Measurements from ENCODE around the gene AKAP13.

Gene AKAP13

DNA sequence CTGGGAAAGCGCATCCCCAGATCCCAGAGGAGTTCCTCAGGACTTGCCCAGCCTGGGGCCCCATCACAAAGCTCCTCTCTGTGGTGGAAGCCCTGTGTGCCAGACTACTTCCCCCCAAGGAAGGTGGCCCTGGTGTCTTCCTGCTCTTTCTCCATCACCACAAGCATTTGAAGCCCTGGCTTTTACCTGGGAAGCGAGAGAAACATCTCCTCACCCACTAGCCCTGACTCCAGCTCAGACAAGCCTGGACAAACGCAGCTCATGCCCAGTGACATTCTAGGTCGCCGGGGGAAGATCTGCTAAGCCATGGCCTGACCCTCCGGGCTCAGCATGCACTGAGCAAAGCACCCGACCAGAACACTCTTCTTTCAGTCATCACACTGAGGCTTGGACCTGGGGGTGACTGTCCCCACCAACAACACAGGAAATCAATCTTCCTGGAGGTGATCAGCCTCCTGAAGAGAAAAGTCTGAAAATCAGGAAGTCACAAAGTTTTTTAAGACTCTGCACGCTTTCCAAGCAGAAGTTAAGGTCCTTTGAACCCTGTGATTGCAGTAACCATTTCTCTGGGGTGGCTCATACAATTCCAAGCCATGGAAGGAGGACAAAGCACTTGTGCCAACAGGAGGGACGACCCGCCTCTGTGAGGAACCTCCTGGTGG, 373.5 kb downstream of the AKAP13 start:
- peaks cover 35% of the 10 kb centered on the region for H3K4me1 ChIP-seq (ENCODE audit: control insufficient read depth, insufficient read depth, low read length)
- H3K27ac ChIP-seq (ENCODE audit: low read depth, low read length): no peak overlapping the region
- no peaks in the 10 kb centered on the region for H3K9me3 ChIP-seq (ENCODE audit: control insufficient read depth, insufficient read depth, low read length)
- peaks cover 23% of the 10 kb centered on the region; the same call in 1 of the 2 replicates for H3K36me3 ChIP-seq (ENCODE audit: control insufficient read depth, insufficient read depth, low read length)
- H3K4me3 ChIP-seq (ENCODE audit: low read depth, low read length): no peak overlapping the region
- H3K9ac ChIP-seq (ENCODE audit: low read depth, low read length): no peak overlapping the region
- no peaks in the 10 kb centered on the region for H3K27me3 ChIP-seq (ENCODE audit: control insufficient read depth, insufficient read depth, low read length)

DNA sequence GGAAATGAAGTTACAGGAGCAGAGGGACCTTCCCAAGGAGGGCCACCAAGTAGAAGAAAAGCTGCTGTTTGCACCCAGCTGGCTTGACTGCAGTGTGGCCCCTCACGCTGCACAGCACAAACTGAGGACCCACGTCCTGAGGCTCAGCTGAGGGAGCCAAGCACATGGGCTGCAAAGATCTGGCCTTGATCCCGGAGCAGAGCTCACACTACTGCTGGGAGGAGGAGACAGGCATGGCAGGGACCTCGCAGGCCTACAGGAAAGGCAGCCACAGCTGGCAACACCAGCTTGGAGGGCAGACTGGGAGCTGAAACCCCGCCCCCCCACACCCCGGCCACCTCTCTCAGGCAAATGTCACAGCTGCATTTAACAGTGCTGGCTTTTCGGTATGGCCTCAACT, 374.6 kb downstream of the AKAP13 start:
- Histone ChIP-seq H3K9ac (ENCODE audit: low read depth, low read length) (no peak overlapping the region), H3K27me3 (ENCODE audit: control insufficient read depth, insufficient read depth, low read length) (no peaks in the 10 kb centered on the region), H3K4me3 (ENCODE audit: low read depth, low read length) (no peak overlapping the region), H3K9me3 (ENCODE audit: control insufficient read depth, insufficient read depth, low read length) (no peaks in the 10 kb centered on the region), H3K36me3 (ENCODE audit: control insufficient read depth, insufficient read depth, low read length) (peaks cover 29% of the 10 kb centered on the region; the same call in 1 of the 2 replicates), H3K27ac (ENCODE audit: low read depth, low read length) (no peak overlapping the region), H3K4me1 (ENCODE audit: control insufficient read depth, insufficient read depth, low read length) (peaks cover 26% of the 10 kb centered on the region)

DNA sequence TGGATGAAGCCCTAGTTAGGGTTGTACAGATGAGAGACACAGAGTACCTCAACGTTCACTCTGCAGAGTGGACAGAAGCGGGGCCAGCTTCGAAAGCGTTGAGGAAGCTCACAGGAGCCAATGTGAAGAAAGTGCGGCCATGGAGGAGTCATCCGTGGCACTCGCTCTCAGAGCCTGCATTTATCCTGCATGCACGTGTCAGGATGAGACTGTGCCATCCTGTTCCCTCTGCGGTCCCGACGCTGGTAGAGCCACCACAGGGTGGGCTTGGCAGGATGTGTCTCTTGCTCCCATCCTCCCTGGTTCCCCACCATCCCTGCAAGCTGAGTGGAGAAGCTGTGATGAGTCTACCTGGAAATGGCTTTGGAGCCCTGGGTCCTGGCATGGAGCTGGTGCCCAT, 375.1 kb downstream of the AKAP13 start:
- Histone ChIP-seq H3K4me1 (ENCODE audit: control insufficient read depth, insufficient read depth, low read length) (peaks cover 22% of the 10 kb centered on the region), H3K4me3 (ENCODE audit: low read depth, low read length) (no peak overlapping the region), H3K9me3 (ENCODE audit: control insufficient read depth, insufficient read depth, low read length) (no peaks in the 10 kb centered on the region), H3K36me3 (ENCODE audit: control insufficient read depth, insufficient read depth, low read length) (peaks cover 34% of the 10 kb centered on the region; the same call in 1 of the 2 replicates), H3K27me3 (ENCODE audit: control insufficient read depth, insufficient read depth, low read length) (no peaks in the 10 kb centered on the region), H3K9ac (ENCODE audit: low read depth, low read length) (no peak overlapping the region), H3K27ac (ENCODE audit: low read depth, low read length) (no peak overlapping the region)

DNA sequence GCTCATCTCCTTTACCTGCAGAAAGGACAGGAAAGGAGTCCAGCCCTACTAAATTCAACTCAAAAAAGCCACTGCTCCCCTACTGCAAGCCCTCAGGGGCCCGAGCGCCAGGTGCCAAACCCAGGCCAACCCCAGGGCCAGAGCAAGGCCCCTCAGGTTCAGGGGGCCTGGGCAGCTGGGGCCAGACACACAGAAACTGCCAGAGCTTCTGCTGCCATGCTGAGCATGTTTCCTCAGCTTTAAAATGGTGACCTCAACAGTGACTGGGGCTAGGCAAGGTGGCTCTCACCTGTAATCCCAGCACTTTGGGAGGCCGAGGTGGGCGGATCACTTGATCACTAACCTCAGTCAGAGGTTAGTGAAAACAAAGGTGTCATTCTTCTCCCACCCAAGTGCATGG, 375.5 kb downstream of the AKAP13 start:
- Histone ChIP-seq H3K27ac (ENCODE audit: low read depth, low read length) (no peak overlapping the region), H3K4me3 (ENCODE audit: low read depth, low read length) (no peak overlapping the region), H3K4me1 (ENCODE audit: control insufficient read depth, insufficient read depth, low read length) (peaks cover 18% of the 10 kb centered on the region), H3K36me3 (ENCODE audit: control insufficient read depth, insufficient read depth, low read length) (peaks cover 34% of the 10 kb centered on the region; the same call in 1 of the 2 replicates), H3K9ac (ENCODE audit: low read depth, low read length) (no peak overlapping the region), H3K27me3 (ENCODE audit: control insufficient read depth, insufficient read depth, low read length) (no peaks in the 10 kb centered on the region), H3K9me3 (ENCODE audit: control insufficient read depth, insufficient read depth, low read length) (no peaks in the 10 kb centered on the region)

- Histone ChIP-seq H3K4me3 (ENCODE audit: low read depth, low read length) (no peak overlapping the region), H3K9ac (ENCODE audit: low read depth, low read length) (no peak overlapping the region), H3K36me3 (ENCODE audit: control insufficient read depth, insufficient read depth, low read length) (peaks cover 34% of the 10 kb centered on the region; the same call in 1 of the 2 replicates), H3K9me3 (ENCODE audit: control insufficient read depth, insufficient read depth, low read length) (no peaks in the 10 kb centered on the region), H3K4me1 (ENCODE audit: control insufficient read depth, insufficient read depth, low read length) (peaks cover 13% of the 10 kb centered on the region), H3K27me3 (ENCODE audit: control insufficient read depth, insufficient read depth, low read length) (no peaks in the 10 kb centered on the region), H3K27ac (ENCODE audit: low read depth, low read length) (no peak overlapping the region)
These were observed 376.1 kb downstream of the AKAP13 start for GRCh38 chr15:85756411-85757072.

DNA sequence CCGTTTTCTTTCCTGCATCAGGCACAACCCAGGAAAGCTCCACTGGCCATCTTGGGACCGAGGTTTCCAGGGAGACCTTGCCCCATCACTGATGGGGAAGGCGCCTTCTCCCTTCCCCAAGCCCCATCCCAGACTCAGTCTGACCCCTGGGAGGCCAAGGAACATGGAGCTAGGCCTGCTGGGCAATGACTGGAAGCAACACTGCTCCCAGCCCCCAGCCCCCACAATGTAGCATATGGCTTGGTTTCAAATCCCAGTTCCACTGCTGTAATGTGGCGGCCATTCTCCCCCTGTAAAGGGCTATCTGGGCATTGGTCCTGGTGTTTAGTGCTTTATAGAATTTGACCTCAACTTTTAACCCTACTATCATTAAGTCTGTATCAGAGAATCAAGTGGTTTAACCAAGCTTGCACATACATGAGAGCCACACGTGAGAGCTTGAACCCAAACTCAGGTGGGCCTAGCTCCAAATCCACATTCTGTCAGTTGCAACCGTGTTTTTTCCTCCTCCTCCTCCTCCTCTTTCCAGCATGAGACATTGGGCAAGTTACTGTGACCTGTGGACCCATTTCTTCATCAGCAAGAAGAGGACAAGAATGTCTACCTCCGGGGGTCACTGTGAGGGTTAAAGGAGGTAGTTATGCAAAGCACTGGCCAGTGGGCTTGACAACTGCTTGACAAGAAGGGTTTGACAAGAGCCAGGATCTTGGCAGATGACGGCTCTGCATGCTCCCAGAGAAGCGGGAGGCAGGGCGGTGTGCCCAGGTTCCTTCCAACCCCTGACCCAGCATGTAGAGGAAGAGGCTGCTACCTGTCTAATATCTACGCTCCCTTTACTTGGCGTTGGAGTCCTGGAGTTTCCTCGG, 376.9 kb downstream of the AKAP13 start:
- no peak overlapping the region for H3K27ac ChIP-seq (ENCODE audit: low read depth, low read length)
- H3K36me3 ChIP-seq (ENCODE audit: control insufficient read depth, insufficient read depth, low read length): peaks cover 34% of the 10 kb centered on the region; the same call in 1 of the 2 replicates
- H3K9ac ChIP-seq (ENCODE audit: low read depth, low read length): no peak overlapping the region
- H3K4me1 ChIP-seq (ENCODE audit: control insufficient read depth, insufficient read depth, low read length): peaks cover 6% of the 10 kb centered on the region
- no peaks in the 10 kb centered on the region for H3K9me3 ChIP-seq (ENCODE audit: control insufficient read depth, insufficient read depth, low read length)
- no peaks in the 10 kb centered on the region for H3K27me3 ChIP-seq (ENCODE audit: control insufficient read depth, insufficient read depth, low read length)
- H3K4me3 ChIP-seq (ENCODE audit: low read depth, low read length): no peak overlapping the region

GRCh38 chr15:85757939-85758654, 377.7 kb downstream of the AKAP13 start:
- H3K36me3 ChIP-seq (ENCODE audit: control insufficient read depth, insufficient read depth, low read length): peaks cover 37% of the 10 kb centered on the region; the same call in 1 of the 2 replicates
- H3K27ac ChIP-seq (ENCODE audit: low read depth, low read length): no peak overlapping the region
- no peaks in the 10 kb centered on the region for H3K27me3 ChIP-seq (ENCODE audit: control insufficient read depth, insufficient read depth, low read length)
- no peaks in the 10 kb centered on the region for H3K9me3 ChIP-seq (ENCODE audit: control insufficient read depth, insufficient read depth, low read length)
- no peak overlapping the region for H3K9ac ChIP-seq (ENCODE audit: low read depth, low read length)
- no peaks in the 10 kb centered on the region for H3K4me1 ChIP-seq (ENCODE audit: control insufficient read depth, insufficient read depth, low read length)
- H3K4me3 ChIP-seq (ENCODE audit: low read depth, low read length): no peak overlapping the region

DNA sequence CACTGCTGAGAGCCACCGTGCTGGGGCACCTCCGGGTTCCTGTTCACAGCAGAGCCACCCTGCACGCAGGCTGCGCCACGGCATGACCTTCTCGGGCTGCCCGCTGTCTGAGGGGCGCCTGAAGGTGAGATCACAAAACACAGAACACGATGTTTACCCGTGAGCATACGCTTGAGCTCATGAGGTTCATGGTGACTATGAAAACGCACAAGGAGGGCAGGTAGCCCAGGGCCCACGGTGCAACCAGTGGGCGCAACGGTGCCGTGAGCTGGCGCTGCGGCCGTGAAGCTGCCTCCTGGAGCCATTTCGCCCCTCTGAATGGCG, 378.2 kb downstream of the AKAP13 start:
- H3K9me3 ChIP-seq (ENCODE audit: control insufficient read depth, insufficient read depth, low read length): no peaks in the 10 kb centered on the region
- H3K36me3 ChIP-seq (ENCODE audit: control insufficient read depth, insufficient read depth, low read length): peaks cover 39% of the 10 kb centered on the region; the same call in 1 of the 2 replicates
- H3K27ac ChIP-seq (ENCODE audit: low read depth, low read length): no peak overlapping the region
- no peaks in the 10 kb centered on the region for H3K4me1 ChIP-seq (ENCODE audit: control insufficient read depth, insufficient read depth, low read length)
- no peaks in the 10 kb centered on the region for H3K27me3 ChIP-seq (ENCODE audit: control insufficient read depth, insufficient read depth, low read length)
- no peak overlapping the region for H3K9ac ChIP-seq (ENCODE audit: low read depth, low read length)
- H3K4me3 ChIP-seq (ENCODE audit: low read depth, low read length): no peak overlapping the region

- no peaks in the 10 kb centered on the region for H3K4me1 ChIP-seq (ENCODE audit: control insufficient read depth, insufficient read depth, low read length)
- no peak overlapping the region for H3K27ac ChIP-seq (ENCODE audit: low read depth, low read length)
- no peaks in the 10 kb centered on the region for H3K9me3 ChIP-seq (ENCODE audit: control insufficient read depth, insufficient read depth, low read length)
- H3K4me3 ChIP-seq (ENCODE audit: low read depth, low read length): no peak overlapping the region
- H3K27me3 ChIP-seq (ENCODE audit: control insufficient read depth, insufficient read depth, low read length): no peaks in the 10 kb centered on the region
- peaks cover 35% of the 10 kb centered on the region; the same call in 1 of the 2 replicates for H3K36me3 ChIP-seq (ENCODE audit: control insufficient read depth, insufficient read depth, low read length)
- H3K9ac ChIP-seq (ENCODE audit: low read depth, low read length): no peak overlapping the region
These were observed 379.0 kb downstream of the AKAP13 start for GRCh38 chr15:85759376-85759775.

DNA sequence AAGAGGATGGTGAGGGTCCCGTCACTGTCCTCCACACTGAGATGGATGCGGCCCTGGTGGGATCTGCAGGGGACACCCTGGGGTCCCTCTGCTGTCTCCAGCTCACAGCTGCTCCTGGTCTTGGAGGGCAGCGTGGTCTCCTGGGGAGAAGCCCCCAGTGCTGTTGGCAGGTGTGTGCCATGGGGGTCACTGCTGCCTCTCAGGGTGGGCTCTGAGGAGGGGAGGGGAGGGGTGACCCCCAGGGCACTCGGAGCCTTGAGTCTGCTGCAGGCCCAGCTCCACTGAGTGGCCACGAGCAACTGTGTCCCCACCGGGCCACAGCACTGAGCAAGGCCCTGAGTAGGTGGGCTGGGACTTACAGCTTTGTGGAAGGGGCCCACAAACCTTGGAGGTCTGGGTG, 379.6 kb downstream of the AKAP13 start:
- Histone ChIP-seq H3K27me3 (ENCODE audit: control insufficient read depth, insufficient read depth, low read length) (no peaks in the 10 kb centered on the region), H3K36me3 (ENCODE audit: control insufficient read depth, insufficient read depth, low read length) (peaks cover 35% of the 10 kb centered on the region; the same call in 1 of the 2 replicates), H3K9me3 (ENCODE audit: control insufficient read depth, insufficient read depth, low read length) (no peaks in the 10 kb centered on the region), H3K9ac (ENCODE audit: low read depth, low read length) (no peak overlapping the region), H3K4me1 (ENCODE audit: control insufficient read depth, insufficient read depth, low read length) (no peaks in the 10 kb centered on the region), H3K27ac (ENCODE audit: low read depth, low read length) (no peak overlapping the region), H3K4me3 (ENCODE audit: low read depth, low read length) (no peak overlapping the region)

Data from HUES48 (cell line).